ENCODE data around the gene TOP2A. TPM values are rescaled to one million over a fixed set of nuclear protein-coding genes. Genes with fewer than 3 reads are reported as not detected.
"Not testable (repeated sequence)": the region's sequence is repeated elsewhere in the genome, so short reads cannot be mapped to it uniquely, and the experiment has no call there.

TOP2A gene
- total RNA-seq, 1 donor from 2014 or later = 55.5 TPM

- DNase-seq = peak; percentile 24
Observed at GRCh38 chr17:40432864-40433528, 15.3 kb upstream of the TOP2A start.

- no peak for DNase-seq
Observed at GRCh38 chr17:40431231-40431602, 13.5 kb upstream of the TOP2A start.

GRCh38 chr17:40430272-40431230, 12.9 kb upstream of the TOP2A start:
- no peak for DNase-seq

GRCh38 chr17:40427002-40427491, 9.4 kb upstream of the TOP2A start:
- no peak for DNase-seq

- no peak for DNase-seq
Observed at GRCh38 chr17:40425741-40426140, 8.0 kb upstream of the TOP2A start.

- no peak for DNase-seq
Observed at GRCh38 chr17:40422990-40423633, 5.4 kb upstream of the TOP2A start.

- peak; percentile 22 for DNase-seq
Observed at GRCh38 chr17:40419559-40420331, 2.0 kb upstream of the TOP2A start.

GRCh38 chr17:40418428-40418706, 671 bp upstream of the TOP2A start:
- no peak for DNase-seq

GRCh38 chr17:40417258-40417608, 463 bp downstream of the TOP2A start:
- no peak for DNase-seq

GRCh38 chr17:40416671-40417070, 1.0 kb downstream of the TOP2A start:
- no peak for DNase-seq

- peak; percentile 32 for DNase-seq
Observed at GRCh38 chr17:40415390-40415789, 2.3 kb downstream of the TOP2A start.

GRCh38 chr17:40414312-40414711, 3.4 kb downstream of the TOP2A start:
- DNase-seq = not testable (repeated sequence)

- no peak for DNase-seq
Observed at GRCh38 chr17:40412880-40413279, 4.8 kb downstream of the TOP2A start.

GRCh38 chr17:40411821-40412220, 5.9 kb downstream of the TOP2A start:
- DNase-seq = no peak

GRCh38 chr17:40410082-40410481, 7.6 kb downstream of the TOP2A start:
- no peak for DNase-seq

GRCh38 chr17:40409540-40409939, 8.2 kb downstream of the TOP2A start:
- DNase-seq = not testable (repeated sequence)

- no peak for DNase-seq
Observed at GRCh38 chr17:40407460-40407859, 10.2 kb downstream of the TOP2A start.

GRCh38 chr17:40404003-40404402, 13.7 kb downstream of the TOP2A start:
- DNase-seq = no peak

GRCh38 chr17:40402668-40403067, 15.0 kb downstream of the TOP2A start:
- no peak for DNase-seq

GRCh38 chr17:40399185-40399584, 18.5 kb downstream of the TOP2A start:
- no peak for DNase-seq

- DNase-seq = not testable (repeated sequence)
Observed at GRCh38 chr17:40386555-40386954, 31.1 kb downstream of the TOP2A start.

GRCh38 chr17:40382251-40382650, 35.4 kb downstream of the TOP2A start:
- no peak for DNase-seq

Data from skin of body (tissue), 2 donors.